NCI-H1048 (cell line): ENCODE data around the gene TTC22.

ENCODE experiments used
- DNase-seq: peaks from one replicate; lab custom pipeline; 2025; lab: John Stamatoyannopoulos, UW

The TTC22 gene

GRCh38 chr1:54834007-54834541 lies 33.0 kb upstream of the TTC22 start:
- DNase-seq: no peak

- DNase-seq: no peak
Observed at GRCh38 chr1:54833121-54833520, 32.0 kb upstream of the TTC22 start.

- DNase-seq: no peak
Observed at GRCh38 chr1:54826226-54826816, 25.2 kb upstream of the TTC22 start.

- no peak for DNase-seq
Observed at GRCh38 chr1:54825696-54826095, 24.6 kb upstream of the TTC22 start.

GRCh38 chr1:54823670-54824069 lies 22.5 kb upstream of the TTC22 start:
- no peak for DNase-seq

GRCh38 chr1:54819733-54820132 lies 18.6 kb upstream of the TTC22 start:
- DNase-seq: no peak

GRCh38 chr1:54819195-54819536 lies 18.0 kb upstream of the TTC22 start:
- no peak for DNase-seq

GRCh38 chr1:54818461-54819194 lies 17.5 kb upstream of the TTC22 start:
- no peak for DNase-seq

- DNase-seq: no peak
Observed at GRCh38 chr1:54816951-54817350, 15.8 kb upstream of the TTC22 start.

- DNase-seq: no peak
Observed at GRCh38 chr1:54816130-54816529, 15.0 kb upstream of the TTC22 start.

GRCh38 chr1:54815086-54815876 lies 14.2 kb upstream of the TTC22 start:
- DNase-seq: no peak

- no peak for DNase-seq
Observed at GRCh38 chr1:54814571-54814970, 13.4 kb upstream of the TTC22 start.

GRCh38 chr1:54814126-54814498 lies 13.0 kb upstream of the TTC22 start:
- no peak for DNase-seq

GRCh38 chr1:54813485-54814125 lies 12.5 kb upstream of the TTC22 start:
- DNase-seq: no peak

- no peak for DNase-seq
Observed at GRCh38 chr1:54812801-54813484, 11.8 kb upstream of the TTC22 start.

- DNase-seq: no peak
Observed at GRCh38 chr1:54811739-54812655, 10.9 kb upstream of the TTC22 start.

- DNase-seq: no peak
Observed at GRCh38 chr1:54811066-54811465, 9.9 kb upstream of the TTC22 start.

- DNase-seq: peak; percentile 30
Observed at GRCh38 chr1:54810153-54810942, 9.2 kb upstream of the TTC22 start.

GRCh38 chr1:54809496-54810074 lies 8.5 kb upstream of the TTC22 start:
- DNase-seq: no peak
